HS-5 (cell line): Measurements from ENCODE around the gene TXNDC17.
"Not testable (repeated sequence)": the region's sequence is repeated elsewhere in the genome, so short reads cannot be mapped to it uniquely, and the experiment has no call there.

Experiments
- DNase-seq: peaks from one replicate; pipeline ENCODE4 v3.0.0-alpha.2; 2012; ENCODE audit warnings: low read depth

TXNDC17 gene

GRCh38 chr17:6661464-6661848, 20.6 kb downstream of the TXNDC17 start:
- DNase-seq: no peak

DNA sequence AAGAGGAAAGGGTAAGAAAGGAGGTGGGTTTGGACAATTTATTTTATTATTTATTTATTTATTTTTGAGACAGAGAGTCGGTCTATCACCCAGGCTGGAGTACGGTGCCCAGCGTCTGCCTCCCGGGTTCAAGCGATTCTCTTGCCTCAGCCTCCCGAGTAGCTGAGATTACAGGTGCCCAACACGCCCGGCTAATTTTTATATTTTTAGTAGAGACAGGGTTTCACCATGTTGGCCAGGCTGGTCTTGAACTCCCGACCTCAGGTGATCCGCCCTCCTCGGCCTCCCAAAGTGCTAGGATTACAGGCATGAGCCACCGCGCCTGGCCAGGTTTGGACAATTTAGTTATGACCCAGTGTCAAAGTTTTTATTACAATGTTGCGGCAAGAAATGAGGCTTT, 22.3 kb downstream of the TXNDC17 start:
- DNase-seq: not testable (repeated sequence)

- no peak for DNase-seq
Observed at GRCh38 chr17:6666077-6666521, 25.2 kb downstream of the TXNDC17 start.

DNA sequence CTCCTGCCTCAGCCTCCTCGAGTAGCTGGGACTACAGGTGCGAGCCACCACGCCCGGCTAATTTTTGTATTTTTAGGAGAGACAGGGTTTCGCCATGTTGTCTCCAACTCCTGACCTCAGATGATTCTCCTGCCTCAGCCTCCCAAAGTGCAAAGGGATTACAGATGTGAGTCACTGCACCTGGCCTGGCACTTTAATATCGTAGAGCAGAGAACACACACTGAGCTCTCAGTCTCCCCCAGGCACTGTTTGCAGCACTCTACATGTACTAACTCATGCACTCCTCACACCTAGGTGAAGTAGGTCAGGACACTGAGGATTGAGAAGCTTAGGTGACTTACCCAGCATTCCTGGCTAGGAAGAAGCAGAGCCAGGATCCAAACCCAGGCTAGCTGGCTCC, 25.7 kb downstream of the TXNDC17 start:
- no peak for DNase-seq

- DNase-seq: no peak
Observed at GRCh38 chr17:6667516-6667915, 26.7 kb downstream of the TXNDC17 start.

DNA sequence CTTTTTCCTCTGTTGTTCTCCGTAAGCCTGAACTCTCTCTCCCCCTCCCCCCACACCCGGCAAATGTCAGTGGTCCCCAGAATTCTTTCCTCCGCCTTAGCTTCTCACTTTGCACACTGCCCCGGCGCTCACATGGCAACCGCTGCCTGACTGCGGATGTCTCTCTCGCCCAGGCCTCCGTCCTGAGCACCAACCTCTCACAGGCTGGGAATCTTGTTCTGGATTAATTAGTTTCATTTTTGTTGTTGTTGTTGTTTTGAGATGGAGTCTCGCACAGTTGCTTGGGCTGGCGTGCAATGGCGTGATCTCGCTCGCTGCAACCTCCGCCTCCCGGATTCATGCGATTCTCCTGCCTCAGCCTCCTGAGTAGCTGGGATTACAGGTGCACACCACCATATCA, 27.4 kb downstream of the TXNDC17 start:
- no peak for DNase-seq

GRCh38 chr17:6668727-6669425, 28.0 kb downstream of the TXNDC17 start:
- DNase-seq: no peak

DNA sequence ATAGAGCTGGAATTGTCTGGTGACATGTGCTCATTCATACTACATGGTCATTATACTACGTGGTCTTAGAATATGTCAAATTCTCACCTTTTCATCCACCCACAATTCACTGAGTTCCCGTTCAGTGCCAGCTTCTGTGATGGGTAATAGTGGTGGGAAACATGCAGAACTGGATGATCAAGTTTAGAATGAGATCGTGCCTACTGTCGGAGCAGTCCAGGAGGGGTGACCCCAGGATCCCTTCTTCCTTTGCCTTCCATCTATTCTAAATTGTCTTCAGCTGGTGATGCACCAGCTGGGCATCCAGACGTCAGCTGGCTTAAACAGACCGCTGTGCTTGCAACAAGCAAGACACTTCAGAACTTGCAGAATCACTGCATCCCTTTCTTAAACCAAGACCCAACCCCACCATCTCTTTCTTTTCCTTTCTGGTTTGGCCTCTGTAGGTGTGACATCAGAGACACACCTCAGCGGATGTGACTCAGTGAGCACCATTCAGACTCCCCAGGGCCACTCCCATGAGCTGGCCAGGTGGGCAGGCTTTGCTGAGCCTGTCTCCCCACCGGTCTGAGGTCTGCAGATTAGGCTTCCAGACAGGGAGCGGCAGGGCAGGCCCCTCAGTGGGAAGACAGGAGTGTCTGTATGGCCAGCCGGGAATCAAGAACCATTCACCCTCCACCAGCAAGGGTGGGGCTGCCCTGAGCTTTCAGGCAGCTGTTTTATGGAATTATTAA, 28.8 kb downstream of the TXNDC17 start:
- no peak for DNase-seq

DNA sequence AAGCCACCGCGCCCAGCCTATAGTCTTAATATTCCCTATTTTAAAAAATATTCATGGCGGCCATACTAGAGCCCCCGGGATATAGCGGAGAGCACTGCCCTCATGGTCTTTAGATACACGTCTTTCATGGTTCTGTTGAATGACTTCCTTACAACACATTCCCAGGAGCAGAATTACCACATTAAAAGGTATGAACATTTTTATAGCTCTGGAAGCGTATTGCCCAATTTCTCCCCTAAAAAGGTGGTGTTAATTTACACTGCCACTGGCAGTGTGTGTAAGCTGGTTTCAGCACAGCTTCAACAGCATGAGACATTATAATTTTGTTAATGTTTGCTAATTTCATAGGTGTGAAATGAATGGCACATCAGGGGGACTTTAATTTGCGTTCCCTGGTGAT, 29.7 kb downstream of the TXNDC17 start:
- DNase-seq: no peak

DNA sequence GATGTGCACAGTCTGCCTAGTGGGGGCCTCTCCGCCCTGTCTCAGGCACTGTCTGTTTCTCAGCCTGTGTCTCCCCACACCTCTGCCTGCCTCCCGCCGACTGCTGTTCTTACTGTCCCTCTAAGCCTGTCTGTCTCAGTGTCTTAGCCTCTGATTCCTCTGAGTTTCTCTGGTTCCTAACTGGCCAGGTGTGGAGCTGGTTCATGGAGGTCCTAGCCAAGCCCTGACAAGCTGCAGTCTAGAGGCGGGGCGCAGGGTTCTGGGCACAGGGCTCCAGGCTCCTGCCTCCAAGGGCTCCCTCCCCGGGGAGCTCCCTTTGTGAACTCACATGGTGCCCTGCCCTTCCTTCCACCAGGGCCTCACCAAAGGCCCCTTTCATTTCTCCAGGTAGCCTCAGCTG, 30.1 kb downstream of the TXNDC17 start:
- no peak for DNase-seq

DNA sequence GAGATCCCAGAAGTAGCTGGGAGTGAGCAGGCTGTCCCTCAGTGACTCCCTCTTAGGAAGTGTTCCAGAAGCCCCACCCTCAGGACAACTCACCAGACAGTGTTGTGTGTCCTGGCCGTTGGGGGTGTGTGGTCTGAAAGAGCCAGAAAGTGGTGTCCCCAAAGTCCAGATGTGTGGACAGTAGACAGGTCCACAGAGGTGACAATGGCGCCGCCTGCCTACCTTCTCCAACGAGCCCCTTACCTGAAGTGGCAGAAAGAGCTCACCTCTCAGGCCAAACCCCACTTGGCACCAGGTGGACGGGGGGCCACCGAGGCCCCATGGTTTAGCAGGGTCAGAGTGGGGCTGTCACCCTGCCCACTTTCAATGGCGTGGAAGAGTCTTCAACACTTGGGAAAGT, 30.6 kb downstream of the TXNDC17 start:
- DNase-seq: no peak

- no peak for DNase-seq
Observed at GRCh38 chr17:6674586-6674985, 33.7 kb downstream of the TXNDC17 start.

DNA sequence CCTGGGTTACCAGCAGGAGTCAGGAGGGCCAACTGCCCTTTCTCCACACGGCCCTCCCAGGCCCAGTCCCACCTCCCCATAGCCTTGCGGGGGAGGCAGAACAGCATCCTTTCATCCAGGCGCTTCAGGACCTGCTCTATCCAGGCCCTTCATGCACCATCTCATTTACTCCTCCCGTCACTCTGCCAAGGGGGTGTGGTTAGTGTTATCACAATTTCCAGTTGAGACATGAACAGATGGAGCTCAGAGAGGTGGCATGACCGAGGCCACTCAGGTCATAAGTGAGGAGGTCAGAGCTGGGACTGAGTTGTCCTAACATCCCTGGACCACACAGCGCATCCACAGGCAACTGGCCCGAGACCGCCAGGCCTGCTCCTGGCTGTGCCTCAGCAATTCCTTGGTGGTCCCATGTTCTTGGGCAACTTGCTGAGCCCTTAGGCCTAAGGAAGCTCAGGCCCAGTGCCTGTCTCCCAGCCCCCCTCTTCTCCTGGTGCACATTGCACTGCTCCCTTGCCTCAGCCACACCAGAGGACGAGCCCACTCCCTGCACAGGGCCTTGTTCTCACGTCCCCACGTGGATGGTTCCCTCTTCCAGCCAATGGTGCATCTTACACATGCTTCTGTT, 34.5 kb downstream of the TXNDC17 start:
- no peak for DNase-seq

GRCh38 chr17:6676802-6677157, 35.9 kb downstream of the TXNDC17 start:
- no peak for DNase-seq

- DNase-seq: no peak
Observed at GRCh38 chr17:6677158-6677831, 36.4 kb downstream of the TXNDC17 start.

DNA sequence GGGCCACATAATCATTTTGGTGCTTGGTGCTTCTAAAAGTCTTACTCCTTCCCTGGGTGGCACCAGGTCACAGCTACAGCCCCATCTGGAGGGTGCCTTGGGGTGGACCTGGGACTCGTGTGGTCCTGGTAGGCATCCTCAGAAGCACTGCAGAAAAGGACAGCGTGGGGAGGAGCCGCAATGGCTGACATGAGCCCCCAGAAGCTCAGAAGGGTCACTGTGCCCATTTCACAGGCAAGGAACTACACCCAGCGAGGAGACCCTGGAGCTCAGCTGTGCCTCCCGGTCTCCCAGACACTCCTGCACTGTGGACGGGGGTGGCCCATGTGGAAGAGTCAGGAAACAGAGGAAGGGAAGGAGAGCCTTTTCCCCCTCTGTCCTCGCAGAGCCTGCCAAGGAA, 37.1 kb downstream of the TXNDC17 start:
- no peak for DNase-seq

GRCh38 chr17:6679241-6679640, 38.4 kb downstream of the TXNDC17 start:
- no peak for DNase-seq

GRCh38 chr17:6681176-6681575, 40.3 kb downstream of the TXNDC17 start:
- no peak for DNase-seq

- no peak for DNase-seq
Observed at GRCh38 chr17:6681671-6682070, 40.8 kb downstream of the TXNDC17 start.

GRCh38 chr17:6682339-6682738, 41.5 kb downstream of the TXNDC17 start:
- no peak for DNase-seq

GRCh38 chr17:6683081-6683684, 42.3 kb downstream of the TXNDC17 start:
- DNase-seq: no peak

DNA sequence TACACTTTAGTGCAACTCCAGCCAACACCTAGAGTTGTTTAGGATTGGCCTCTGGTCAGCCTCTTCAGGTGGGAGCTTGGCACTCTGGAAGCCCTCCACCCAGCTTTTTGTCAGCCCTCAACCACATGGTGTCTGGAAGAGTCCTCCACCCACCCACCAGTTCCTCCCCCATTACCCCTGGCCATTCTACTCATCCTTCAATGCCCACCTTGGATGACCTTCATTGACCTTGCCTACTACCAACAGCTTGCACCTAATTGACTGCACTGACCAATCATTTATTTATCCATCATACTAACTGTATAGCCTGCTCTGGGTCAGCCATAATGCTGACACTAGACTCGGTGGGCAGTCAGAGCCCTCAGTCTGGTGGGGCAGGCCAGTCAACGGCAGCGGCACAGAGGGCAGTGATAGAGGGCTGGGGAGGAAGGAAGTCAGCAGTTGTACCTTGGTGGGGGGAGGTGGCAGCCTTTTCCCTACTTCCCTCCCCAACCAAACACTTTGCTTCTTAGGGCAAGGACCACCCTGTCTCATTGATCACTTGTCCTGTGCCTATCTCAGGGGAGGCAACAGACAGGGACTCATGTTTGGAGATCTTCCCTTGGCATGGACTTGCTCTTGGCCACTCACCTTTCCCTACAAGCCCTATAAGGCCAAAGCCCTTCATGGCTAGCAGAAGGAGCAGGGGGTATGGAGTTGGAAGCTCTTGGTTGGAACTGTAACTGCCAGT, 43.0 kb downstream of the TXNDC17 start:
- no peak for DNase-seq
